ENCODE data around the gene UCKL1.

Gene UCKL1

DNA sequence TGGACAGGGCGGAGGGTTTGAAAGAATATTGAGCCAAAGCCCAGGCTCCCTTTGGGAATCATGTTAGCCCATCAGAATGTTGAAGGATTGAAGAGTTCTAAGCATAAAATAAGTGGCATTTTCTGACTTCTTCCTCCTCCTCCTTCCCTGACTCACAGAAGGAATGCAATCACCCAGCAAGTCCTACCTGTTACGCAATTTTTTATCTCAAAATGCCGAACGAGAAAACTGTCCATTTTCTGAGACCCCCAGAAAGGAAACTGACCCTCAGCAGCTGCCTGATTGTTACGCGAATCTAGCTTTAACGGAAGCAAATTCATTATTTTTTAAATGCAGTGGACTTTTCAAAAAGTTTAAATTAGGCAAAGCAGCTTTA, 66.0 kb downstream of the UCKL1 start:
- DNase-seq (ENCODE audit: low spot score in 2 of 2) (no peak), ATAC-seq (no peak)
- Mint-ChIP-seq H3K36me3 (peaks cover 69% of the 10 kb centered on the region), H3K4me1 (peaks cover 10% of the 10 kb centered on the region), H3K4me3 (no peak overlapping the region), H3K9me3 (no peaks in the 10 kb centered on the region), H3K27ac (no peak overlapping the region)
